IPS DF 6.9 (cell line): ENCODE measurements around the gene RINL.
A peak's percentile ranks its signal among the peaks of the same experiment; 100 is the strongest.
"Not testable (repeated sequence)": the region's sequence is repeated elsewhere in the genome, so short reads cannot be mapped to it uniquely, and the experiment has no call there.

Experiments
- DNase-seq: peaks from one replicate; pipeline ENCODE4 v3.0.0-alpha.2; 2013; ENCODE audit warnings: low read depth, low spot score
- H3K27ac ChIP-seq: one replicate; pipeline ENCODE4 v1.5.1; 2013; ENCODE audit warnings: low read length, control low read depth
- H3K27me3 ChIP-seq: 2 replicates; pipeline ENCODE4 v1.6.1; 2013; ENCODE audit warnings: mild to moderate bottlenecking, low read length; ENCODE audit not compliant: control insufficient read depth, insufficient read depth
- H3K36me3 ChIP-seq: 2 replicates; pipeline ENCODE4 v1.6.1; 2013; ENCODE audit warnings: low read length; ENCODE audit not compliant: control insufficient read depth, insufficient read depth
- H3K4me1 ChIP-seq: 2 replicates; pipeline ENCODE4 v1.6.1; 2013; ENCODE audit warnings: low read length; ENCODE audit not compliant: control insufficient read depth, insufficient read depth
- H3K4me3 ChIP-seq: 2 replicates; pipeline ENCODE4 v1.5.1; 2013; ENCODE audit warnings: mild to moderate bottlenecking, low read length
- H3K9me3 ChIP-seq: 2 replicates; pipeline ENCODE4 v1.6.1; 2013; ENCODE audit warnings: low read length, inconsistent platforms; ENCODE audit not compliant: control insufficient read depth, insufficient read depth
- WGBS: extraction: QIAGEN DNeasy Blood & Tissue Kit; methylation state at CpG from one replicate; pipeline ENCODE4 v1.1.7; 2013; ENCODE audit warnings: mixed read lengths, missing lambda C conversion rate; ENCODE audit not compliant: insufficient read length, insufficient coverage; 5-methylcytosine and 5-hydroxymethylcytosine counted together

RINL gene

DNA sequence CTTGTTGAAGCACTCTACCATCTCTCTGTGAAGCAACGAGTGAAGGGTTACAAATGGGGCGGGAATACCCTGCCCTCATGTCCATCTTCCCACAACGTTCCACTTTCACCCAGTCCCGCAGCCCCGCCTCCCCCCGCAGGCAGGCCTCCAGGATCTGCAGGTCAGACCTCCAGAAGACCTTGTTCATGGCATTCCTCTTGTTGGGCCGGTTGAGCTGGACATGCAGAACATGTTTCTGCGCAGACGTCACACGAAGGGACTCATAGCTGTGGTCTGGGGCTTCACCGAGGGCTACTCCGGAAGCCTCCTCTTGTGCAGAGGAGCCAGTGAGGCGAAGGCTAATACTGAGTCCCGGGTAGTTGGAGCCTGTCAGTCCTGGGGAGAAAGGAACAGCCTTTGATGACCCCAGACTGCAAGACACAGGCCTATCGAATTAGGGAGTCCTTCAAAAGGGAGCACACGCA, 46.9 kb downstream of the RINL start:
- no CpG with 5 or more reads among the region's 16 CpGs for WGBS
- H3K4me3 ChIP-seq: peak overlapping the region; percentile 83; the same call in 1 of the 2 replicates
- no peak overlapping the region for H3K27ac ChIP-seq
- peaks cover 1% of the 10 kb centered on the region; the same call in 1 of the 2 replicates for H3K4me1 ChIP-seq
- peaks cover 9% of the 10 kb centered on the region; the same call in 1 of the 2 replicates for H3K36me3 ChIP-seq
- no peaks in the 10 kb centered on the region for H3K27me3 ChIP-seq
- H3K9me3 ChIP-seq: no peaks in the 10 kb centered on the region
- DNase-seq: no peak

- Histone ChIP-seq H3K4me3 (no peak overlapping the region), H3K4me1 (peaks cover 1% of the 10 kb centered on the region; the same call in 1 of the 2 replicates)
- no CpG with 5 or more reads among the region's 4 CpGs for WGBS
Measured at GRCh38 chr19:38830039-38830733, 47.9 kb downstream of the RINL start.

GRCh38 chr19:38829203-38829602, 48.9 kb downstream of the RINL start:
- H3K27ac ChIP-seq, H3K36me3 ChIP-seq, H3K27me3 ChIP-seq, DNase-seq, H3K4me3 ChIP-seq, H3K9me3 ChIP-seq, H3K4me1 ChIP-seq: not testable (repeated sequence)
- no CpG with 5 or more reads among the region's 7 CpGs for WGBS

More at GRCh38 chr19:38830039-38830733, 47.9 kb downstream of the RINL start:
- H3K36me3 ChIP-seq: 0 out of 2 replicates have a peak, but pooled peaks cover 3% of the 10 kb centered on the region
- no peak overlapping the region for H3K27ac ChIP-seq
- H3K9me3 ChIP-seq: no peaks in the 10 kb centered on the region
- H3K27me3 ChIP-seq: no peaks in the 10 kb centered on the region
- no peak for DNase-seq

DNA sequence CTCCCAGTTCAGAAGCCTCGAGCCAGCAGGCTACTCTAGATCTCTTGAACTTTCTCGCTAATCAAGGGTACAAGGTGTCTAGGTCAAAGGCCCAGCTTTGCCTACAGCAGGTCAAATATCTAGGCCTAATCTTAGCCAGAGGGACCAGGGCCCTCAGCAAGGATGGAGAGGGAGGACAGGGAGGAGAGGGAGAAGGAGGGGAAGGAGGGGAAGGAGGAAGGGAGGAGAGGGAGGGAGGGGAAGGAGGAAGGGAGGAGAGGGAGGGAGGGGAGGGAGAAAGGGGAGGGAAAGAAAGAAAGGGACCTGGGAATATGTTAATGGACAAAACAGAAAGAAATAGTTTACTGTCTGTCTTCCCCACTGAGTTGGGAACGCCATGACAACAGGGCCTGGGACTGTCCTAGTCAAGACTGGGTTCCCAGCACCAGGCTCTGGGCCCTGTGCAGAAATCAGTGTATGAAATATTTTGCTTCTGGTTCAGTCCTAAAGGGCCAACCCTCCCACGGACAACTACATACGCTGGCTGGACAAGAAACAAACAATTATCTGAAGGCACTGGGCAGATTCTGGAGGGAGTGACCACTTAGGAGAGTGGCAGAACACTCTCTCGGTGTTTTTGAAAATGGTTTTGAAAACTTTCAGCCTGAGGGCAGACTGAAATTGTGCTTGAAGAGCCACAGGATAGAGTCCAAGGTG, 51.1 kb downstream of the RINL start:
- Histone ChIP-seq H3K27ac (no peak overlapping the region), H3K27me3 (no peaks in the 10 kb centered on the region), H3K9me3 (no peaks in the 10 kb centered on the region), H3K4me3 (no peak overlapping the region), H3K36me3 (peaks cover 3% of the 10 kb centered on the region; the same call in 1 of the 2 replicates), H3K4me1 (peaks cover 1% of the 10 kb centered on the region; the same call in 1 of the 2 replicates)
- no CpG with 5 or more reads among the region's 6 CpGs for WGBS
- no peak for DNase-seq

- not testable (repeated sequence) for H3K36me3 ChIP-seq
Measured at GRCh38 chr19:38825936-38826335, 52.1 kb downstream of the RINL start.

DNA sequence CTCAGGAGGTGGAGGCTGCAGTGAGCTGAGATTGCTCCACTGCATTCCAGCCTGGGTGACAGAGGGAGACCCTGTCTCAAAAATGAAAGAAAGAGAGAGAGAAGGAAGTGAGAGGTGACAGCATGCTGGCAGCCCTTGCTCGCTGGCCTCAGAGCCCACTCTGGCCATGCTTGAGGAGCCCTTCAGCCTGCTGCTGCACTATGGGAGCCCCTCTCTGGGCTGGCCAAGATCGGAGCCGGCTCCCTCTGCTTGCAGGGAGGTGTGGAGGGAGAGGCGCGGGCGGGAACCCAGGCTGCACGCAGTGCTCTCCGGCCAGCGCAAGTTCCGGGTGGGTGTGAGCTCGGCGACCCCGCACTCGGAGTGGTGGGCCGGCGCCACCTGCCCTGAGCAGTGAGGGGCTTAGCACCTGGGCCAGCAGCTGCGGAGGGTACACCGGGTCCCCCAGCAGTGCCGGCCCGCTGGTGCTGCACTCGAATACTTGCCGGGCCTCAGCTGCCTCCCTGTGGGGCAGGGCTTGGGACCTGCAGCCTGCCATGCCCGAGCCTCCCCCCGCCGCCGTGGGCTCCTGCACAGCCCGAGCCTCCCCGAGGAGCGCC, 56.7 kb downstream of the RINL start:
- not testable (repeated sequence) for H3K4me1 ChIP-seq, H3K9me3 ChIP-seq, H3K27me3 ChIP-seq, DNase-seq, H3K36me3 ChIP-seq, H3K4me3 ChIP-seq, H3K27ac ChIP-seq
- no CpG with 5 or more reads among the region's 29 CpGs for WGBS

More at GRCh38 chr19:38825936-38826335, 52.1 kb downstream of the RINL start:
- not testable (repeated sequence) for H3K9me3 ChIP-seq, H3K27me3 ChIP-seq, DNase-seq, H3K27ac ChIP-seq, H3K4me1 ChIP-seq, H3K4me3 ChIP-seq
- WGBS: no CpG with 5 or more reads among the region's 7 CpGs

DNA sequence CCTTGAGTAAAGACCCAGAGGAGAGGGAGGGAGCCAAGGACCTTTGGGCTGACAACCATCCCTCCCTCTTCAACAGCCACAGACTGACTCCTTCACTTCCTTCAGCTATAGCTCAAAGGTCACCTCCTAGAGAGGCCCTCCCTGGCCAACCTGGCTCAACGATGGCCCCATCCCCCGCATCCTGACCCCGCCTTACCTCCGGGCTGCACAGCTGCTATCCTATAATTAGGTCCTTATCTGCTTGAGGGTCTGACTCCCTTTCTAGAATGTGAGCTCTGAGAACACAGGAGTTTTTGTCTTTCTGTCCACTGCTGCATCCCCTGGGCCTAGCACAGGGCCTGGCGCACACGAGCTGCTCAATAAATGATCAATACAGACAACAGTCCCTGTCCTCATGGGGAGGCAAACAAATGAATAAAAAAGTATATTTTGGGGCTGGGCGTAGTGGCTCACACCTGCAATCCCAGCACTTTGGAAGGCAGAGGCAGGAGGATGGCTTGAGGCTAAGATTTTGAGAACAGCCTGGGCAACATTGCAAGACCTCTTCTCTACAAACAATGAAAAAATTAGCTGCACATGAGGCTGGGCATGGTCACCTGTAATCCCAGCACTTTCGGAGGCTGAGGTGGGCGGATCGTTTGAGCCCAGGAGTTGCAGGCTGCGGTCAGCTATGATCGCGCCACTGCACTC, 58.7 kb downstream of the RINL start:
- WGBS: no CpG with 5 or more reads among the region's 13 CpGs
- no peak overlapping the region for H3K4me3 ChIP-seq
- no peak overlapping the region for H3K27ac ChIP-seq
- no peaks in the 10 kb centered on the region for H3K4me1 ChIP-seq
- H3K27me3 ChIP-seq: no peaks in the 10 kb centered on the region
- no peaks in the 10 kb centered on the region for H3K9me3 ChIP-seq
- peaks cover 10% of the 10 kb centered on the region for H3K36me3 ChIP-seq
- no peak for DNase-seq
